Gastrocnemius medialis (tissue), 4 donors: ENCODE data around the gene OR52H1. TPM values are rescaled to one million over a fixed set of nuclear protein-coding genes. Genes with fewer than 3 reads are reported as not detected.

Experiments used
- ATAC-seq, 2 donors: fragments of 150-250 bp; one replicate each; pipeline ENCODE4 v1.9.1; 2016
- DNase-seq, 2 donors: peaks; one replicate each; pipeline ENCODE4 v3.0.0-alpha.2; 2019
- H3K27ac ChIP-seq, 4 donors: fragments of 200-600 bp; sonication (generic); 1 replicate in 1 of 4; 2 replicates in 3 of 4; pipeline ENCODE4 v1.5.1; 2016 to 2018; ENCODE audit warnings: mild to moderate bottlenecking in 2 of 4, moderate library complexity in 1 of 4
- H3K27me3 ChIP-seq, 3 donors: fragments of 200-600 bp; sonication (generic) in 2 of 3; 1 replicate in 1 of 3; 2 replicates in 2 of 3; pipeline versions ENCODE4 v1.5.1 to v1.6.0; 2016 to 2019; ENCODE audit warnings: mild to moderate bottlenecking in 1 of 3, moderate library complexity in 1 of 3
- H3K36me3 ChIP-seq, 2 donors: fragments of 200-600 bp; sonication (generic) in 1 of 2; one replicate each; pipeline ENCODE4 v1.5.1; 2017 to 2018
- H3K4me1 ChIP-seq, 2 donors: fragments of 200-600 bp; sonication (generic) in 1 of 2; one replicate each; pipeline ENCODE4 v1.5.1; 2016 to 2017; ENCODE audit warnings: mild to moderate bottlenecking in 2 of 2
- H3K4me3 ChIP-seq, 4 donors: fragments of 200-600 bp; sonication (generic) in 3 of 4; 1 replicate in 1 of 4; 2 replicates in 3 of 4; pipeline ENCODE4 v1.5.1; 2016 to 2019; ENCODE audit warnings: mild to moderate bottlenecking in 2 of 4
- H3K9me3 ChIP-seq, 3 donors: fragments of 200-600 bp; sonication (generic) in 2 of 3; 1 replicate in 1 of 3; 2 replicates in 2 of 3; pipeline ENCODE4 v1.5.1; 2016 to 2019
- POLR2A ChIP-seq, 2 donors: fragments of 450-650 bp; IDR thresholded peaks; one replicate each; pipeline ENCODE4 v1.6.1; 2017; ENCODE audit warnings: antibody characterized with exemption in 2 of 2, mild to moderate bottlenecking in 2 of 2, moderate library complexity in 2 of 2
- in situ Hi-C, 4 donors: fragments of 200-750 bp; cut with MboI; loops; one replicate each; pipeline versions ENCODE4 v1.15.0 to v1.8.0; 2017; ENCODE audit warnings: low sequenced_read_pairs in 4 of 4
- intact Hi-C: fragments of 100-400 bp; cut with DNase I; formaldehyde crosslinking; loops from one replicate; pipeline ENCODE4 v1.15.1; 2023; ENCODE audit warnings: low total_unique reads
- total RNA-seq, 4 donors: library from RNA; depleted of rRNA; stranded (reverse); fragments of >200 nt; gene quantifications; one replicate each; pipeline versions ENCODE4 v1.1.0 to v1.2.3, GENCODE V29; 2016
- TF ChIP-seq, protein P1 (sequence below), 5 experiments: fragments of 450-650 bp in 3 of 5; fragments of 200-600 bp in 2 of 5; sonication (generic) in 2 of 5; IDR thresholded peaks in 4 of 5; conservative IDR thresholded peaks in 1 of 5; 1 replicate in 4 of 5; 2 replicates in 1 of 5; pipeline ENCODE4 v1.5.1; 2016 to 2019; ENCODE audit warnings: antibody characterized with exemption in 5 of 5, mild to moderate bottlenecking in 3 of 5, moderate library complexity in 3 of 5

The OR52H1 gene
- total RNA-seq, 4 donors from 2014 or later = not detected

DNA sequence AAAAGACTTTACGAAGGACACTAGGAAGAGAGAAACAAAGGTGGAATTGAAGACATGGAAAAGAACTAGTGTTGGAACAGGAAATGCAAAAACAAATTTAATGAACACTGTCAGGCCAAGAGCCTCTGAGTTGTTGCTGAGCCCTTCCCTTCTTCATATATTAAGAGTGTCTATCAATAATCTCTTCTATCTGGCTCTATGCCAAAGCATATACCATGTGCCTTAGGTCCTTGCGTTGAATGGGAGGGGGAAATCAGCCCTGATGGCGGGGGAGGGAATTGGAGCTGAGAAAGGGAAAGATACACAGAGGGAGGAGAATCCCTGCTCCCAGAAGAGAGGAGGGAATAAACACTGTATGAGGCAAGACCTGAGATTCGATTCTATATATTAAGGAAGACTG lies 26.8 kb upstream of the OR52H1 start:
- Histone ChIP-seq H3K4me1 (no peaks in the 10 kb centered on the region), H3K9me3 (no peaks in the 10 kb centered on the region), H3K27ac (no peak overlapping the region), H3K4me3 (no peak overlapping the region), H3K36me3 (no peaks in the 10 kb centered on the region), H3K27me3 (no peaks in the 10 kb centered on the region)
- TF ChIP-seq POLR2A (IDR thresholded peaks at IDR 0.05) = no peak
- DNase-seq = no peak
- ATAC-seq = no peak
- in situ Hi-C loops (no loop called here), intact Hi-C loops (no loop called here)

DNA sequence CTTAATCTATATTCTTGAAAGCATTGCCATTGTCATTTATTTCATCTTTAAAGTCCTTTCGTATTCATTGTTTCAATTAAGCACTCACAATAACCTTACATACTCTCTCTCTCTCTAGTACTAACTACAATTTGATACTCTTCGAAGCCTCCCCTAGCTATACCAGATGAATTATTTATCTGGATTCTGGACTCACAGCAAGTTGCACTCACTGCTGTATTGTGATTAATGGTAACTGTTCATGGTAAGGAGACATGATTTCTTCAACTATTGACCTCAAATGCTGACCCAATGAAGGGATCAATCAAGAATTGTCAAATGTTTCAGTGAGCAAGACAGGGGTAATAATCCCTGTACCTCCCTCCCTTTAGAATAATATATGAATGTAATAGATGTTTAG lies 26.3 kb upstream of the OR52H1 start:
- Histone ChIP-seq H3K27me3 (no peaks in the 10 kb centered on the region), H3K36me3 (no peaks in the 10 kb centered on the region), H3K4me1 (no peaks in the 10 kb centered on the region), H3K4me3 (no peak overlapping the region), H3K27ac (no peak overlapping the region), H3K9me3 (no peaks in the 10 kb centered on the region)
- intact Hi-C loops (no loop called here), in situ Hi-C loops (no loop called here)
- ATAC-seq = no peak
- no peak for DNase-seq
- no peak for TF ChIP-seq POLR2A (IDR thresholded peaks at IDR 0.05)
- TF ChIP-seq, protein P1, sequence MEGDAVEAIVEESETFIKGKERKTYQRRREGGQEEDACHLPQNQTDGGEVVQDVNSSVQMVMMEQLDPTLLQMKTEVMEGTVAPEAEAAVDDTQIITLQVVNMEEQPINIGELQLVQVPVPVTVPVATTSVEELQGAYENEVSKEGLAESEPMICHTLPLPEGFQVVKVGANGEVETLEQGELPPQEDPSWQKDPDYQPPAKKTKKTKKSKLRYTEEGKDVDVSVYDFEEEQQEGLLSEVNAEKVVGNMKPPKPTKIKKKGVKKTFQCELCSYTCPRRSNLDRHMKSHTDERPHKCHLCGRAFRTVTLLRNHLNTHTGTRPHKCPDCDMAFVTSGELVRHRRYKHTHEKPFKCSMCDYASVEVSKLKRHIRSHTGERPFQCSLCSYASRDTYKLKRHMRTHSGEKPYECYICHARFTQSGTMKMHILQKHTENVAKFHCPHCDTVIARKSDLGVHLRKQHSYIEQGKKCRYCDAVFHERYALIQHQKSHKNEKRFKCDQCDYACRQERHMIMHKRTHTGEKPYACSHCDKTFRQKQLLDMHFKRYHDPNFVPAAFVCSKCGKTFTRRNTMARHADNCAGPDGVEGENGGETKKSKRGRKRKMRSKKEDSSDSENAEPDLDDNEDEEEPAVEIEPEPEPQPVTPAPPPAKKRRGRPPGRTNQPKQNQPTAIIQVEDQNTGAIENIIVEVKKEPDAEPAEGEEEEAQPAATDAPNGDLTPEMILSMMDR (IDR thresholded peaks at IDR 0.05 in 4 of 5, conservative IDR thresholded peaks at IDR 0.05 in 1 of 5) = no peak

DNA sequence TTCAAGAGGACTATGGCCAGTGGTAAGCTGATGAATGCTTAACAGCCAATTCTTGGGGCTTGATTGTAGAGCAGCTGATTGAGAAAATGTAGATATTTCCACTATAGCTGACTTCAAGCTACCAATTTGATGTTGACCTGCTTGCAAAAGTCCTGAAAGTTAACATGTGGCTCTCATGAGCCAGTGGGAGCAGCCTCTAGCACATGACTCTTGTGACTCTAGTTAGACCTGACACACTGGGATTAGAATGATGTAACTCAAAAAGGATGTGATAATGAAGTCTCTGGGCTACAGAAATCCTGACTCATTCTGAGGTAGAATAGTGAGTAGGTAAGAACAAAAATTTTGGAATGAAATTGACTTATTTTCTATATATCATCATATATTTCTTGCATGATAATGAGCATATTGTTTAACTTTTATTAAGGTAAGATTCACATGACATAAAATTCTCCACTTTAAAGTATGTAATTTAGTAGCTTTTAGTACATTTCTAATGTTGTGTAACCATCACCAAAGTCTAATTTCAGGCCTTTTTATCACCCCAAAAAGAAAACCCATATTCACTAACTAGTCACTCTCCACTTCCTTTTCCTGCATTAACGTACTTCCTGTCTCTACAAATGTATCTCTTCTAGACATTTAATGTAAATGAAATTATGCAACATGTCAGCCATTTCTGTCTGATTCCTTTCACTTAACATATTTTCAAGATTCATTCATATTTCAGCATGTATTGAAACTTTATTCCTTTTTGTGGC lies 16.1 kb upstream of the OR52H1 start:
- TF ChIP-seq POLR2A (IDR thresholded peaks at IDR 0.05) = no peak
- TF ChIP-seq, protein P1 (IDR thresholded peaks at IDR 0.05 in 4 of 5, conservative IDR thresholded peaks at IDR 0.05 in 1 of 5) = no peak
- no peaks in the 10 kb centered on the region for H3K27me3 ChIP-seq
- ATAC-seq (no peak), DNase-seq (no peak)
- H3K36me3 ChIP-seq = no peaks in the 10 kb centered on the region
- no peaks in the 10 kb centered on the region for H3K9me3 ChIP-seq
- no peak overlapping the region for H3K4me3 ChIP-seq
- H3K4me1 ChIP-seq = no peaks in the 10 kb centered on the region
- intact Hi-C loops = no loop called here
- no peak overlapping the region for H3K27ac ChIP-seq
- in situ Hi-C loops = no loop called here

DNA sequence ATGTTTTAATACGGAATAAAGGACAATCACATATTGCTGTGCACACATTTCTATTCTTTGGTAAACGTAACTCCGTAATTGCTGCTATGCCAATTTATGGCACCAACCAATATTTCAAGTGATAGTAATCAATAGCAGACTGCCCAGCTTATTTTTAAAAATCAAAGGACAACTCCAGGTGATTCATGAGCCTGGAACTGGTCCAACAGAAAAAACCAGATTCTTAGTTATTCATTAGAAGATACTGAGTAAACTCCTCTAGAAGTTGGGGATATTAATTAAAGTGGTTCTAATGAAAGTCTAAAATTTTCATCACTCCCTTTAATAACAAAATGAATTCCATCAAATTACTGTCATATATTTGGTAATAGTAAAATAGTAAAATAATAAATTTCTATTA lies 9.4 kb upstream of the OR52H1 start:
- no peaks in the 10 kb centered on the region for H3K36me3 ChIP-seq
- no peak overlapping the region for H3K27ac ChIP-seq
- ATAC-seq (no peak), DNase-seq (no peak)
- H3K4me3 ChIP-seq = no peak overlapping the region
- TF ChIP-seq, protein P1 (IDR thresholded peaks at IDR 0.05 in 4 of 5, conservative IDR thresholded peaks at IDR 0.05 in 1 of 5) = no peak
- TF ChIP-seq POLR2A (IDR thresholded peaks at IDR 0.05) = no peak
- in situ Hi-C loops = no loop called here
- H3K27me3 ChIP-seq = no peaks in the 10 kb centered on the region
- no peaks in the 10 kb centered on the region for H3K4me1 ChIP-seq
- intact Hi-C loops = no loop called here
- no peaks in the 10 kb centered on the region for H3K9me3 ChIP-seq

DNA sequence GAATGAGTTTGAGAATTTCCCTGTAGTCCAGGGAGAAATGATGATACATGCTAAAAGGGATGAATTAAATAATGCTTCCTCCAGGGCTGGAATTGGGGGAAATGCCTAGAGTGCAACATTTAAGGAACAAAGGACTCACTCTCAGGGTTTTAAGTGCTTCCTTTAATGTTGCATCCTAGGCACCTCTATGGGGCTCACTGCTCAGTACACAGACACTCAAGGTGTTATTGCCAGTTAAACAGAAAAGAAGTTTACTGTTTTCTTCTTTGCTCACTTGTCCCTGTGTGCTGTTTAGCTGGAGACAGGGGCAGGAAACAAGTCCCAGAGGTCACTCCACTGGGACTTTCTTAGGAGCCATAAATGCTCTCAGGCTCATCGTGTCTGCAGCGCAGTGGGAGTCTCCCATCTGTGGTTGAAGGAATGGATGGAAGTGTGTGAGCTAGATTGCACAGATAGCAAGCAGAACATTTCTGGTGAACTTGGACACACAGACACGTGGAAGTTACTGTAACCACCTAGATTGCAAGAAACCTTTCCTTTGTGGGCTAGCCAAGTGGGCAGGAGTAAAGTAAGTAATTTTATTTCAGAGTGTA lies 8.4 kb upstream of the OR52H1 start:
- intact Hi-C loops = no loop called here
- TF ChIP-seq, protein P1 (IDR thresholded peaks at IDR 0.05 in 4 of 5, conservative IDR thresholded peaks at IDR 0.05 in 1 of 5) = no peak
- H3K4me3 ChIP-seq = no peak overlapping the region
- DNase-seq (no peak), ATAC-seq (no peak)
- H3K4me1 ChIP-seq = no peaks in the 10 kb centered on the region
- no peak overlapping the region for H3K27ac ChIP-seq
- no peaks in the 10 kb centered on the region for H3K36me3 ChIP-seq
- H3K27me3 ChIP-seq = no peaks in the 10 kb centered on the region
- H3K9me3 ChIP-seq = no peaks in the 10 kb centered on the region
- in situ Hi-C loops = no loop called here
